GM12892 (cell line): ENCODE results near the gene SH2D3C.

ENCODE experiments used
- POLR2A ChIP-seq: IDR thresholded peaks from 2 replicates; pipeline ENCODE4 v1.6.1; 2011; ENCODE audit warnings: low read depth, low read length, control low read depth
- POLR2AphosphoS5 ChIP-seq: IDR thresholded peaks from 2 replicates; pipeline ENCODE4 v1.6.1; 2011; ENCODE audit warnings: low read depth, low read length, control low read depth
- TAF1 ChIP-seq: IDR thresholded peaks from 2 replicates; pipeline ENCODE4 v1.6.1; 2011; ENCODE audit warnings: low read depth, mild to moderate bottlenecking, control low read depth, low read length, borderline replicate concordance

DNA sequence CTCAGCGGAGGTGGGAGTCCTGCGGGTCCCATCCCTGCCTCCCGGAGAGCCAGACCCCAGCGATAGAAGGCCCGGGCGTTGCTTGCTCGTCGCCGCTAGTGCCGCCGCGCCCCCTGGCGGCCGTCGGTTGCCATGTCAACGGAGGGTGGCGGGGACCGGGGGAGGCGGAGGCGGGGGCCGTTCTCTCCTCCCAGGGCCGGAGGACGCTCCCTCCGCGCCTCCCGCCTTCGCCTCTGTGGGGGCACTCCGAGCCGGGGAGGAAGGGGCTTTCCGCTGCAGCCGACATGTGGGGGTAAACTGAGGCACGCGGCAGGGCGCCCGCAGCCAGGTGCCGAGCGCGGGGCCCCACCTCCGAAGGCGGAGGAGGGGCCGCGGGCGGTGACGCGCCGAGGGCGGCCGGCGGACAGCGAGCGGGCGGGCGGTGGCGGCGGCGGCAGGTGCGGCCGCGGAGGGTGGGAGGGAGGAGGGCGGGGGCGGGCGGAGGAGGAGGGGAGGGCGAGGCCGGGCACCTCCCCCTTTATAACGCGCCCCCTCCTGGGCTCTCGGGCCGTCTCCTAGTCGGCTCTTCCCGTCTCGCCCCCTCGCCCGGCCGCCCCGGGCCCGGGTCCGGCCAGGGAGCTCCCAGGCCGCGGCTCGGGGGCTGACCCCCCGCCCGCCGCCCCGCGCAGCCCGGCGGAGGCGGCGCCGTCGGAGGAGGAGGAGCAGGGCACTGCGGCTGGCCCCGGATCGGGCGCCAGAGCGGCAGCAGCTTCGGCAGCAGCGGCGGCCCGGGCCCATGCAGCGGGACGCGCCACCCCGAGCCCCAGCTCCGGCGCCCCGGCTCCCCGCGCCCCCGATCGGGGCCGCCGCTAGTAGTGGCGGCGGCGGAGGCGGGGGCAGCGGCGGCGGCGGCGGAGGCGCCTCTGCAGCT lies 6.8 kb upstream of the SH2D3C start:
- TF ChIP-seq POLR2A = peak; percentile 5; the same call in 1 of the 2 replicates
- no peak for TF ChIP-seq POLR2AphosphoS5
- no peak for TF ChIP-seq TAF1
